IPS-15b (cell line): Measurements from ENCODE around the gene S100B.
"Not testable (repeated sequence)": the region's sequence is repeated elsewhere in the genome, so short reads cannot be mapped to it uniquely, and the experiment has no call there.

Source experiments
- H3K27me3 ChIP-seq: one replicate; pipeline ENCODE4 v1.6.1; 2013; ENCODE audit warnings: low read length; ENCODE audit not compliant: control insufficient read depth, insufficient read depth
- H3K36me3 ChIP-seq: one replicate; pipeline ENCODE4 v1.6.1; 2013; ENCODE audit warnings: low read length; ENCODE audit not compliant: control insufficient read depth, insufficient read depth
- H3K4me1 ChIP-seq: one replicate; pipeline ENCODE4 v1.6.1; 2013; ENCODE audit warnings: mild to moderate bottlenecking, low read length; ENCODE audit not compliant: control insufficient read depth, insufficient read depth
- H3K4me3 ChIP-seq: one replicate; pipeline ENCODE4 v1.5.1; 2013; ENCODE audit warnings: low read depth, low read length
- H3K9ac ChIP-seq: one replicate; pipeline ENCODE4 v1.6.1; 2013; ENCODE audit warnings: low read depth, mild to moderate bottlenecking, low read length
- H3K9me3 ChIP-seq: one replicate; pipeline ENCODE4 v1.6.1; 2013; ENCODE audit warnings: mild to moderate bottlenecking, low read length; ENCODE audit not compliant: control insufficient read depth, insufficient read depth

The S100B gene

DNA sequence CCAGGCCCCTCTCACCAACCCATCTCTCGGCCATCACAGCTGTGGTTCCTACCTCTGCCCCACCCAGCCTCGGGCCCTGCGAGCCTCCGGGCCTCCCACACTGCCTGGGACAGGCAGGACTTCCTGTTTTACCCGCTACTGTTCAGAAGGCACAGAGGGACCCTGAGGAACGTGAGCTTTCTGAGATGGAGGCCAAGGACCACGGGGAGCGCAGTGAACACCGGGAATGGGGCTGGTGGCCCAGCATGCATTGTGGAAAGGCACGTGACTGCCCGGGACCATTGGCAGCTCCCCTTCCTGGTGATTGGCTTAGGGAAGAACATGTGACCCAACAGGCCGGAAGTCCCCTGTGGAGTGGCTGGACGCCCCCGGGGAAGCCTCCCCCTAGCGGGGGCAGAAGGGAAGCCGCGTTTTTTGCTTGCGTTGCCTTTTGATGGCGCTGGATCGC, 7.0 kb downstream of the S100B start:
- H3K4me3 ChIP-seq = no peak overlapping the region
- peaks cover 3% of the 10 kb centered on the region for H3K9me3 ChIP-seq
- H3K4me1 ChIP-seq = peaks cover 8% of the 10 kb centered on the region
- no peak overlapping the region for H3K9ac ChIP-seq
- no peaks in the 10 kb centered on the region for H3K27me3 ChIP-seq
- H3K36me3 ChIP-seq = no peaks in the 10 kb centered on the region

DNA sequence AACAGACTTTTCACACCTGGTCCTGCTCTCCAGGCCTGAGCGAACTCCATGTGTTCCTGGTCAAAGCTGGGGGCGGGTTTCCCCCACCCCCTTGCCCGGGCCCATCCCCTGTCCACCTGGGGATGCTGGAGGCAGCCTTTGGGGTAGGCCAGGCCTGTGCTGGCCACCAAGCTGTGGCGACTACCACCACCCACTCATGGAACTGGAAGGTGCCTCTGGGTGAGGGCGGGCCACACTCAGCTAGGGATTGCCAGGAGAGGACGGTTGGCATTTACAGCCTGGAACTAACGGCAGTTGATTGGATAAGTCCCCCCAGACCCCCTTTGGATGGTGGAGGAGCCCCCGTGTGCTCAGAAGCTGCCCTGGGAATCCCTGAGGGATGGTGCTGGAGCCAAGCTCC, 7.9 kb downstream of the S100B start:
- Histone ChIP-seq H3K36me3 (no peaks in the 10 kb centered on the region), H3K27me3 (no peaks in the 10 kb centered on the region), H3K9me3 (peaks cover 3% of the 10 kb centered on the region), H3K4me1 (no peaks in the 10 kb centered on the region), H3K4me3 (no peak overlapping the region), H3K9ac (no peak overlapping the region)

DNA sequence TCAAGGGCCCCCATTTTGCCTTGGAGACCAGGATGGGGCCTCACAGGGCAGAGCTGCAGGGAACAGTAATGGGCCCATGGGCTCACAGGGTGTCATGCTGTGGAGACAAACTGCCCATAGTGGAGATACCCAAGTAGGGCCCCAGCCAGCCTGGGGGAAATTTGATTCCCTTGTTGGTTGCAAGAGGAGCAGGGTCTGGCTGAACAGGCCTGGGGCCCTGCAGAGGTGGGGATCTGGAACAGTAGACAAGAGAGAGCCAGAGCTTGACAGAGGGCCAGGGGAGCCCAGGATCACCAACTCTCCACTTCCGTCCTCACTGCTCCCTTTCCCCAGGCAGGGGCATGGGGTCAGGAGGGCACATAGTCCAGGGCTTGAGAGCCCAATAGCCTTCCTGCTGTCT, 8.7 kb downstream of the S100B start:
- Histone ChIP-seq H3K36me3 (no peaks in the 10 kb centered on the region), H3K27me3 (no peaks in the 10 kb centered on the region), H3K9ac (no peak overlapping the region), H3K4me1 (no peaks in the 10 kb centered on the region), H3K9me3 (peaks cover 3% of the 10 kb centered on the region), H3K4me3 (no peak overlapping the region)

- H3K4me3 ChIP-seq = no peak overlapping the region
- no peaks in the 10 kb centered on the region for H3K4me1 ChIP-seq
- H3K9me3 ChIP-seq = peaks cover 3% of the 10 kb centered on the region
- H3K9ac ChIP-seq = no peak overlapping the region
- H3K36me3 ChIP-seq = no peaks in the 10 kb centered on the region
- H3K27me3 ChIP-seq = no peaks in the 10 kb centered on the region
These were observed 10.6 kb downstream of the S100B start for GRCh38 chr21:46594276-46594675.

DNA sequence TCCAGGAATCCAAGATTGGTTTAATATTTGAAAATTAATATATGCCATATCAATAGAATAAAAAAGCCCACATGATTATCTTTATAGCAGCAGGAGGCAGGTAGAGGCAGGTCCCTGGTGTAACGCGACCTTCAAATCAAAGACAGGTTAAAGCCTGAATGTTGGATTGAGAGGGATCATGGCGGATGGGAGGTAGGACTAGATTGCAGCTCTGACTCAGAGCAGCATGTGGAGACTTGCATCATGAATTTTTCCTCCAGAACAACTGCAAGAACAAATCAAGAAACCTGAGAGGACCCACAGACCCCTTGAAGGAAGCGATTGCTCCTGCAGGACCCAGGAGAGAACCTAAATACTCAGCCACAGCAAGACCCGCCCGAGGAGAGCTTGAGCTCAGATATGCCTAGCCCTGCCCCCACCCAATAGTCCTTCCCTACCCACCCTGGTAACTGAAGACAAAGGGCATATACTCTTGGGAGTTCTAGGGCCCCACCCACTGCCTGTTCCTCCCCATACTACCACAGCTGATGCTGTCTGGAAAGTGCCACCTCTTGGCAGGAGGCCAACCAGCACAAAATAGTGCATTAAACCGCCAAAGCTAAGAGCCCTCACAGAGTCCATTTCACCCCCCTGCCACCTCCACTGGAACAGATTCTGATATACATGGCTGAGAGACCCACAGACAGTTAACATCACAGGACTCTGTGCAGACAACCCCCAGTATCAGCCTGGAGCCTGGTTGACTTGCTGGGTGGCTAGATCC, 19.5 kb downstream of the S100B start:
- Histone ChIP-seq H3K27me3 (no peaks in the 10 kb centered on the region), H3K4me1 (no peaks in the 10 kb centered on the region), H3K36me3 (no peaks in the 10 kb centered on the region), H3K4me3 (no peak overlapping the region), H3K9me3 (peaks cover 3% of the 10 kb centered on the region), H3K9ac (no peak overlapping the region)

DNA sequence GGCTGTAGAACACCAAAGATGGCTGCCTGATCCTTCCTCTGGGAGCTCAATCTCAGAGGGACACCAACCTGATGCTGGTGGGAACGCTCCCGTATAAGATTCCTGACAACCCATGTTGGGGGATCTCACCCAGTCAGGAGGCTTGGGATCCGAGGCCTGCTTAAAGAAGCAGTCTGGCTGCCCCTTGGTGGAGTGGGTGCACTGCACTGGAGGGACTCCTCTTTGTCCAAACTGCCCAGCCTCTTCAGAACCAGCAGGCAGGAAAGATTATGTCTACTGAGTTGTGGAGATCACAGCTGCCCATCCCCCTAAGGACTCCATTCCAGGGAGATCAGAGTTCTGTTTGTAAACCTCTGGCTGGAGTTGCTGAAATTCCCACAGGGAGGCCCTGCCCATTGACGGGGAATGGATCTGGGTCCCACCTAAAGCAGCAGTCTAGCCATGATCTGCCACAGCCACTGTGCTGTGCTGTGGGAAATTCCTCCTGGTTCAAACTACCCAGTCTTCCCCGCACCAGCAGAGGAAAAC, 23.0 kb downstream of the S100B start:
- no peaks in the 10 kb centered on the region for H3K36me3 ChIP-seq
- H3K9ac ChIP-seq = no peak overlapping the region
- H3K4me3 ChIP-seq = no peak overlapping the region
- no peaks in the 10 kb centered on the region for H3K27me3 ChIP-seq
- H3K9me3 ChIP-seq = peaks cover 3% of the 10 kb centered on the region
- H3K4me1 ChIP-seq = no peaks in the 10 kb centered on the region

DNA sequence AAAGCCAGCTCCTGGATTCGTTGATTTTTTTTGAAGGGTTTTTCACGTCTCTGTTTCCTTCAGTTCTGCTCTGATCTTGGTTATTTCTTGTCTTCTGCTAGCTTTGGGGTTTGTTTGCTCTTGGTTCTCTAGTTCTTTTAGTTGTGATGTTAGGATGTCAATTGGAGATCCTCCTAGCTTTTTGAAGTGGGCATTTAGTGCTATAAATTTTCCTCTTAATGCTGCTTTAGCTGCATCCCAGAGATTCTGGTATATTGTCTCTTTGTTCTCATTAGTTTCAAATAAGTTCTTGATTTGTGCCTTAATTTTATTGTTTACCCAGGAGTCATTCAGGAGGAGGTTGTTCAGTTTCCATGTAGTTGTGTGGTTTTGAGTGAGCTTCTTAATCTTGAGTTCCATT, 25.5 kb downstream of the S100B start:
- not testable (repeated sequence) for H3K4me1 ChIP-seq, H3K27me3 ChIP-seq, H3K4me3 ChIP-seq, H3K9ac ChIP-seq, H3K9me3 ChIP-seq, H3K36me3 ChIP-seq

- H3K4me3 ChIP-seq, H3K9me3 ChIP-seq, H3K9ac ChIP-seq, H3K36me3 ChIP-seq, H3K4me1 ChIP-seq, H3K27me3 ChIP-seq: not testable (repeated sequence)
These were observed 27.1 kb downstream of the S100B start for GRCh38 chr21:46577786-46578185.

GRCh38 chr21:46572850-46573249, 32.0 kb downstream of the S100B start:
- H3K4me1 ChIP-seq = no peaks in the 10 kb centered on the region
- no peaks in the 10 kb centered on the region for H3K9me3 ChIP-seq
- H3K36me3 ChIP-seq = no peaks in the 10 kb centered on the region
- no peak overlapping the region for H3K4me3 ChIP-seq
- no peak overlapping the region for H3K9ac ChIP-seq
- H3K27me3 ChIP-seq = no peaks in the 10 kb centered on the region

DNA sequence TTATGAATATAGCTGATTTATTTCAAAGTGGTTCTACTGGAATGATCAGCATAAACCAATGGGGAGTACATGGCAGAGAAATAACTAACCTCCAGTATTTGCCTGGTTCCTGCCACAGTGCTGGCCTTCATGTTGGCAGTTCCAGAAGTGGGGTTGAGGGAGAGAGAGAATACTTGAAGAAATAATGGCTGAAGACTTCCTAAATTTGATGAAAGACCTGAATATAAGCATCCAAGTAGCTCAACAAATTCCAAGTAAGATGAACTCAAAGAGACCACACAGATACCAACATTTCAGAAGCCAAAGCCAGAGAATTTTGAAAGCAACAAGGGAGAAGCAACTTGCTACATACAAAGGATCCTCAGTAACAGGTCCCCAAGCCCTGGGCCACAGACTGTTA, 34.3 kb downstream of the S100B start:
- Histone ChIP-seq H3K4me1 (no peaks in the 10 kb centered on the region), H3K4me3 (no peak overlapping the region), H3K9me3 (no peaks in the 10 kb centered on the region), H3K27me3 (no peaks in the 10 kb centered on the region), H3K9ac (no peak overlapping the region), H3K36me3 (peaks cover 15% of the 10 kb centered on the region)

- Histone ChIP-seq H3K27me3 (no peaks in the 10 kb centered on the region), H3K36me3 (peaks cover 15% of the 10 kb centered on the region), H3K4me3 (no peak overlapping the region), H3K9ac (no peak overlapping the region), H3K4me1 (no peaks in the 10 kb centered on the region), H3K9me3 (no peaks in the 10 kb centered on the region)
These were observed 34.8 kb downstream of the S100B start for GRCh38 chr21:46570119-46570518.

DNA sequence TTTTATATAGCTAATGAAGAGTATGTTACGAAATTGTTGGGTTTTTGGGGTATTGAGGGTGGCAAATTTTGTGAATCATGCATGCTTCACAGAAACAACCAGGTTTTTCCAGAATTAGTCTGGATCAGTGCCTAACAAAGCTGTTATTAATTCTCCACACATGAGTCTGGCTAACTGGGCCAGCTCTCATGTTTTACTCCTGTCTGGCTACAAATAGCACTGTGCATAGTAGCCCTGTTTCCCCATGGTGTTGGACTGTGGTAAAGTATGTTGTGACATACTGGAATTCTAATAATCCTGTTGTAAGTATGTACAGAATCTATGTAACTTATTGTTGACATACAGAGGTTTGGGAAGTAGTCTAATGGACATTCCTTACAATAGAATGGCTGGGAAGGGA, 35.8 kb downstream of the S100B start:
- Histone ChIP-seq H3K9me3 (no peaks in the 10 kb centered on the region), H3K9ac (no peak overlapping the region), H3K4me1 (no peaks in the 10 kb centered on the region), H3K36me3 (peaks cover 18% of the 10 kb centered on the region), H3K27me3 (no peaks in the 10 kb centered on the region), H3K4me3 (no peak overlapping the region)
